ENCODE results near the gene B4GALT3. TPM values are rescaled to one million over a fixed set of nuclear protein-coding genes. Genes with fewer than 3 reads are reported as not detected.
"Not testable (repeated sequence)": the region's sequence is repeated elsewhere in the genome, so short reads cannot be mapped to it uniquely, and the experiment has no call there.

B4GALT3 gene
- polyA plus RNA-seq (ENCODE audit: insufficient read length in 4 of 4): 10 to 100 TPM; 36.7 to 49.3 (median 41.3) TPM

DNA sequence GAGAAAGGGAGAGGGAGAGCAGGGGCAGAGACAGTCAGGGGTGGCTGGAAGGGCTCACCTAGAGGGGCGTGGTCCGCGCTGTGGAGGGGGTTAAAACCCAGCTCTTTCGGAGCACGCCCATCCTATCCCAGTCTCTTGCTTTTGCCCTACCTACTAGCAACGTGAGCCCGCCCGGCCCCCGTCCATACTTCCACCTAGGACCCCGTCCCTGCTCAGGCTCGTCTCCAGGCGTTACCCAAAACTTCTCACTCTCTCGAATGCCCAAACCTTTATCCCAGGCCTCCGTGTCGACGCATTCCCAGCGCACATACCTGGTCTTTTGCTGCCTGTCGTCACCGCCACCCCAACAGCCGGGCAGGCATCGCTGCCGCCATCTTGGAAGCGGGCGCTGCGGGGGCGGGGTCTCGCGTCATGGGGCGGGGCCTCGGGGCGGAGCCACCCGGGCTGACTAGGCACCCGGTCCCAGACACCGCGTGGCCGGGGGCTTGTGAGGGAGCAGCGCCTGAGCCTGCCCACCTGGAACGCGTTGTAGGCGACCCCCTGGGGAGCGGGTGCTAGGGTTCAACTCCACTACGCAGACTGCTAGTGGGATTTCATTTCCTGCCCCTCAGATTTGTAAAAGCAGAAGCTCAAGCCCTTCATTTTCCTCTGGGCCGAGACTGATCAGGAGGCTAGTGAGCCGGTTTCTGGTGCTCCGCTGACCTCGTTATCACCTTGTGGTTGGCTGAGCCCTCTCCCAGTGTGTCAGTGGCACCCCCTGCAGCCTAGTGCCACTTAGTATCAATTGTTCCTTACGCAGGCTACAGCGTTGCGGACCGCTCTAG, at the start of gene B4GALT3:
Gene B4GALT3 (minus strand): TSS at position 396 of the 824 bp plus-strand sequence. CDS start 1,447 bp downstream, outside the sequence.
- peak in 3 of 4 donors; percentile 75 to 78 (median 76) for DNase-seq (ENCODE audit: low read depth in 4 of 4, low spot score in 2 of 4)

DNA sequence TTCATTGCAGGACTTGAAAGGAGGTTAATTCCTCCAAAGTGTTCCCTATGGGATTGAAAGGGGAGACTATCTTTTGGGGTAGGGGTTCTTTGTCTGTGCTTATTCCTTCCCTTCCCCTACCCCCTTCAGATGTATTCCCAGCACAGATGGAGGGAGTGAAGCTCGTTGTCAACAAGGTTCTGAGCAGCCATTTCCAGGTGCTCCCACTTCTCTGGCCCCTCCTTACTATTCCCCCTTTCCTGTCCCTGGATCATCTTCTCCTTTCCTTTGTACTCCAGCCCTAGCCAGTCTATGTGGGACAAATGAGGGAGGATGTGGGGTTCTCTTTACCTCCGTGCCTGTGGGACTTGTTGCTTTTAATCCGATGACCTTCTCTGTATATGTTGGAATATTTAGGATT, 49.5 kb upstream of the B4GALT3 start:
- DNase-seq (ENCODE audit: low read depth in 4 of 4, low spot score in 2 of 4): no peak

DNA sequence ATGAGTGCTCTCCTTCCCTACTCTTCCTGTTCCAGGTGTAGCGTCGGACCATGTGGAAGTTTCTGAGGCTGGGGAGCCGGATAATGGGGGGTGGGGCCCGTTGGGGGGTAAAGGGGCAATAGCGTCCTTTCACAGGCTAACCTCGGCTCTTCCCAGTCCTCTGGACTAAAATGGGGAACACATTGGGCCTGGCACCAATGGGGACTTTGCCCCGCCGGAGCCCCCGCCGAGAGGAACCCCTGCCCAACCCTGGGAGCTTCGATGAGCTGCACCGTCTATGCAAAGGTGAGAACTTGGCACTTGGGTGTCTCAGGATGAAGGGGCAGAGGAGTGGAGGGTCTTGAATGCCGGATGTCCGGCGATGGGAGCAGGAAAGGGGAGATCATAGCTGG, 49.0 kb upstream of the B4GALT3 start:
- DNase-seq (ENCODE audit: low read depth in 4 of 4, low spot score in 2 of 4): no peak

DNA sequence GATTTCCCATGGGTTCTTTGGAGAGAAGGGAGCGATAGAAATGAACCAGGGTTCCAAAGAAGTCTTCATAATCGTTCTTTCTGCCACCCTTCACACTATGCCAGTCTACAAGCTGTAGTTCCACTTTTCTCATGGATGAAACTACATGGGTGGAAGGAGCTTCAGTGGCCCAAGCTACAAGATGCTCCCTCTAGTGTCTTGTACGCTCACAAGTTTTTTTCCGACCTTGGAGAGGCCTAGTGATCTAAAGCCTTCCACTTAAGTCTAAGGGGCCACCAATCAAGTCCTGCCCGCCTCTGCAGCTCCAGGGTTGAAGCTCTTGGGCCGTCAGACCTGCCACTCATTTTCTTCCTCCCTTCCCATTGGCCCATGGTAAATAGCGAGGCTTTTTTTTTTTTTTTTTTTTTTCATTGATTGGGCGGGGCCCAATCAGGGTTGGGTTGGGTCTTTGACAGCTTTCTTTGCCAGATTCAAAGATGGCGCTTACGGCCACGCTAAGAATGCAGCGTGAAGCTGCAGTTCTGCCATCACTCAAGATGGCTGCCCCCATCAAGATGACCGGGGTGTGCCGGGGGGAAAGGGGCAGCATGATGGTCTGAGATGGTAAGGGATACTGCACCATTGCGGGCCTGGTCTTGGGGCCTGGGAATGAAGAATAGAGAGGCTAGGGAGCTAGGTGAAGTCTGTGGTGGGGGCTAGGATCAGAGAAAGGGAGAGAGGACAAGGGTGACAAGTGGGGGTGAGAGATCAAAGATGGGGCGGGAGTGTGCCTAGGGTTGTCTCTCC, 48.4 kb upstream of the B4GALT3 start, which contains the start of gene TOMM40L:
Gene TOMM40L (plus strand): TSS at position 527 of the 786 bp plus-strand sequence. CDS start 430 bp downstream, outside the sequence.
- DNase-seq (ENCODE audit: low read depth in 4 of 4, low spot score in 2 of 4): peak; percentile 85 to 95 (median 89)

DNA sequence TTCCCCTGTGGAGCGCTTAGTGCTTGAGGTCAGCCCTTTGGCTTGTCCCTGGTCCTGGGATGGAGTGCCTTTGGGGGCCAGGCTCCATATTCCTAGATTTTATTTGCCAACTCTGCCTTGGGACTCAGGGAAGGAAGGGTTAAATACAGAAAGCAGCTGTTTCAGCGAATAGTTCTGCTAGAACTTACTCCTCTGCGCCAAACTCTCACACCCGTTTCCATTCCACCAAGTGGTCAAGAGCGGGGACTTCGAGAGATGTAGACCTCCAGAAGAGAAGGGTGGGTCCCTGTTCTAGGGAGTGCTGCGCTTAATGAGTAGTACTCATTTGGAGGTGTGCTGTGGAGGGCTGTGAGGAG, 47.8 kb upstream of the B4GALT3 start:
- no peak for DNase-seq (ENCODE audit: low read depth in 4 of 4, low spot score in 2 of 4)

DNA sequence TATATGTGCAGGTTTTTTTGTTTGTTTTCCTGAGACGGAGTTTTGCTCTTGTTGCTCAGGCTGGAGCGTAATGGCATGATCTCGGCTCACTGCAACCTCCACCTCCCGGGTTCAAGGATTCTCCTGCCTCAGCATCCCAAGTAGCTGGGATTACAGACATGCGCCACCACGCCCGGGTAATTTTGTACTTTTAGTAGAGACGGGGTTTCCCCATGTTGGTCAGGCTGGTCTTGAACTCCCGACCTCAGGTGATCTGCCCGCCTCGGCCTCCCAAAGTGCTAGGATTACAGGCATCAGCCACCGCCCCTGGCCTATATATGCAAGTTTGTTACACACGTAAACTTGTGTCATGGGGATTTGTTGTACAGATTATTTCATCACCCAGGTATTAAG, 47.4 kb upstream of the B4GALT3 start:
- not testable (repeated sequence) for DNase-seq (ENCODE audit: low read depth in 4 of 4, low spot score in 2 of 4)

DNA sequence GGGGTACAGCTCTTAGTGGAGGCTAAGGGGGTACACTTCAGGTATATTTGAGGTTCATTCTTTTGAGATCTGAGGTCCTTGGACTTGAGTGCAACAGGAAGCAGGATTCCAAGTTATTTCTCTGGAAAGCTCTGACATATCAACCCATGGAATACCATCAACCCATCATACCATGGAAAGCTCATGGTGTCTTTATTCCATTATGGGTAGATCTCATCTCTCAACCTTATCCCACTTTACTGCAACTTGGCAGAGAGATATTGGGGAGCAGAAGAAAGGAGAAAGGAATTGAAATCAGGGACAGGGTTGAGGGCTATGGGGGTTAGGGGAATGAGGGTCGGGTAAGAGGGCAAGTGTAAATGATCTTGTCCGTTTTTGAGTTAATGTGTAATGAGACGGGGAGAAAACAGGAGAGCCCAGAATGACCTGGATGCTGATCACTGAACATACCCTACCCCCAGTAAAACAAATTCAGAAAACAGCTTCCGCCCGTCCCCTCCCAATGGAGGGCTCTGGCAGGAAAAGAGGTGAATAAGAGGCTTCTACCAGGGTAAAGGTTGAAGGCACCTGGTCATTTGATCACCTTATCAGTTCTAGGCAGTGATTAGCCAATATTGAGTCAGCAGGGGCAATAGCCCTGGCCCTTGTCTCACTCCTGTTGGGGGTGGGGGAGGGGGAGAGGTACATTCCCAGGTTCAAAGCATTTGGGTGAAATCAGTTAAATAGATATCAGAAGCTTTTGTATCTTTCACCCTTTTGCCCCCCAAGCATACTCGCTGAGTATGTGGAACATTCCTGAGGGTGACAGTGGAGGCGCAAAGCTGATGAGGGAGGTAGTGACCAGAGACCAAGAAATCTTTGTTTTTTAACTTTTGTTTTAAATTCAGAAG, 46.7 kb upstream of the B4GALT3 start:
- no peak for DNase-seq (ENCODE audit: low read depth in 4 of 4, low spot score in 2 of 4)

DNA sequence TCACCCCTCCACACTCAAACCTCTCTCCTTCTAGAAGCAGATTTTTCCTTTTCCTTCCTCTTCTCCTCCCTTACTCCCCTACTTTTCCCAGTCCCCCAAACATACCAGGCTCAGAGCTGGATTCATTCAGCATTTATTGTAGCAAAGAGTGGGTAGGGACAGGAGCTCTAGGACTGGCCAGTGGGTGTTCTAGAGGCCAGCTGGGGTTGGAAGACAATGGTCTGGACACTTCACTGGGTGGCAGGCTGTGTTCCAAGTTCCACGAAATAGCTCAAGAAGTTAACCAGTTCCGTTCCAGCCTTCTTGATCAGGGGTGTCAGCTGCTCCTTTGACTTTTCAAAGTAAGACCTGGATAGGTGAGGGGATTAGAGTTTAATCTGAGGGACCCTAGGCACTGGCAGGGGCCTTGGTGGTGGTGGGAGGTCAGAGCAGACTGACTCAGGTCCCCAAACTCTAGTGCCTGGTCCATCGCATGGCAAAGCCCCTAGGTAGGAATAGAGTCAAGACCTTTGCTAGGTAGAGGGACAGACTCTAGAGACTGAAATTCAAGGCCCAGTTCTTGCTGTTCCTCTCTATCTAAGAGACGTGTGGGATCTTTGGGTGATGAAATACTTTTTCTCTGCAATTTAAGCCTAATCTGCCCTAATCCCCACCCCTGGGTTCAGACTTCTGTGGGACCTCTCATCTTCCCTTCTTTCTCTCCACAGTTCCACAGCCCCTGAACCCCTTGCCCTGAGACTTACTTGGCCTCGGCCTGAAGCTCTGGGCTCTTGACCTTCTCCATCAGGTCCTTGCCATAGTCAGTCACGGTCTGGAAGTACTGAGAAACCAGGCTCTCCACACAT, 45.1 kb upstream of the B4GALT3 start:
- no peak for DNase-seq (ENCODE audit: low read depth in 4 of 4, low spot score in 2 of 4)

DNA sequence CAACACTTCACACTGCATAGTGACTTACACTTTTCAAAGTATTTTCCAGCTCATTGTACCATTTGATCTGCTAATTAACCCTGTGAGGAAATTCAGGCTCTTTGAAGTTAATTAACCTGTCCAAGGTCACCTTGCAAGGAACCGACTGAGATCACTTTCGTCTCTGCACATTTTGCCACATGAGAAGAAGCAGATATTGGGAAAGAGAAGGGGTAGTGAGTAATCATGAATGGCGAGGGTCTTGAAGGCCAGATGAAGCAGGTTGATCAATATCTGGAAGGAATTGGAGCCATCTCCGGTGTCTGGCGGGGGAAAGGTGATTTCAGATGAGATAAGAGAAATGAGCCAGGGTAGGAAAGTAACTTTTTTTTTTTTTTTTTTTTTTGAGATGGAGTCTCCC, 42.7 kb upstream of the B4GALT3 start:
- no peak for DNase-seq (ENCODE audit: low read depth in 4 of 4, low spot score in 2 of 4)

DNA sequence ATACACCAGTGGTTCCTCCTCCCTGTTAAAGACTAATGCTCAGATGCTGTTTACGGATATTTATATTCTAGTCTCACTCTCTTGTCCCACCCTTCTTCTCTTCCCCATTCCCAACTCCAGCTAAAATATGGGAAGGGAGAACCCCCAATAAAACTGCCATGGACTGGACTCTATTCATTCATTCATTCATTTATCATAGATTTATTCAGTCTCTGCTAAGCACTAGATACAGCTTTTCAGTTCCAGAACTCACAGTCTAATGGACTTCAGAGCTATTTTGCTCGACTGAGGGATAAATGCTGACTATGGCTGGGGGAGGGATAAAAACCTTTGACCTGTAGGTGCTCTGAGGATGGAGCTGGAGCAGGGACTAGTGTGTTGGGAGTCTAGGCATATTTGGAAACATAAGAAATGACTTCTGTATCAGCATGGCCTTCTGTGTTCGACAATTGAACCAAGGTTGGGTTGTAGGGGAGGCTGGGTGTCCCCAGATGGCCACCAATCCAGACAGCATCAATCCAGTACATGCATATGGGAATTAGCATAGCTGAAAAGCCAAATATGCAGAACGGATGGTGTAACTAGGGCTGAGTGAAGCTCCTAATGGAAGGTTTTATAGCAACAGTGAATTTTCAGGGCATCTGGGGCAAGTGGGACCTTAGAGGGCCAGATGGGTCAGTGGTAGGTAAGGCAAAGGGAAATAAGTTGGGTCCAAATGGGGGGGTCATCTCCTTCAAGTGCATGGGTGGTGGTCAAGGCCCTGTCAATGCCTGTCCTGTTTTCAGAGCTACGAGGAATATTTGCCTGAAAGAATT, 42.0 kb upstream of the B4GALT3 start:
- DNase-seq (ENCODE audit: low read depth in 4 of 4, low spot score in 2 of 4): no peak

DNA sequence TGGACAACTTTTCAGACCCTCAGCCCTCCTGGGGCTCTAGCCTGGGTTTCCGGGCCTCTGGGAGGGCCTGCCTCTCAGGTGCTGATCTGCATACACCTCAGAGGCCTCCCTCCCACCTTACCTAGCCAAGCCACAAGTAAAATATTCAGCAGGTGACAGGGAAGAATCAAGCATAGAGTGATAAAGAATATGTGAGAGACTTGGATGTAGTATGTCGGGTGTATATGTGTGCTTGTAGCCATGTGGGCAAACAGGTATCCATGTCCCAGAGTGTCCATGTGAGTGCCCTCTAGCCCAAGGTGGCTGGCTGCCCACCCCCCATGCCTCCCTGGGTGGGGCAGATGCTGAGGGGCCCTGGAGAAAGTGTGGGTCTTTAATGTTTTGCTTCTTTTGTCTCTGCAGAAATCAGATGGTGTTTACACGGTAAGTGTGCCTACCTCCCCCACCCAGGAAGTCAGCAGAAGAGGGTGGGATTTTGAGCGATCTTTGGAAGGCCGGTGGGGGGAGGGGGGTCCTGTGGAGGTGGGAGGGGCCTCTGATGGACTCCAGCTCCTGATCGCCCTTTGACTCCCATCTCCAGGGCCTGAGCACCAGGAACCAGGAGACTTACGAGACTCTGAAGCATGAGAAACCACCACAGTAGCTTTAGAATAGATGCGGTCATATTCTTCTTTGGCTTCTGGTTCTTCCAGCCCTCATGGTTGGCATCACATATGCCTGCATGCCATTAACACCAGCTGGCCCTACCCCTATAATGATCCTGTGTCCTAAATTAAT, 41.2 kb upstream of the B4GALT3 start:
- DNase-seq (ENCODE audit: low read depth in 4 of 4, low spot score in 2 of 4): no peak

DNA sequence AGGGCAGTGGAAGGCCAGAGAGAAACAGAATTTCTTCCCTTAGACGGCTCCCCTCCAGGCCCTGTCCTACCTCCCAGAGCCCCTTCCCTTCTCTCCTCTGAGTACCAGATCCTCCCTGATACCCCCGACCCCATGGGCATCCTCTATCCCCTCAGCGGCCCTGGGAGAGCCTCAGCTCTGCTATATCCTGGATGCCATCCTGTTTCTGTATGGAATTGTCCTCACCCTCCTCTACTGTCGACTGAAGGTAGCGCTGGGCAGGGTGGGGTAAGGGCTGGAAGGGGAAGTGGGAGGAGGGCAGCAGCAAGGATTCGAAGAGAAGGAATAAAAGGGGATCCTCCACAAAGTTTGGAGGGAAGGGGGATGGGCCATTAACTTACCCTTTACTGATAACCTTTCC, 40.5 kb upstream of the B4GALT3 start:
- DNase-seq (ENCODE audit: low read depth in 4 of 4, low spot score in 2 of 4): no peak

DNA sequence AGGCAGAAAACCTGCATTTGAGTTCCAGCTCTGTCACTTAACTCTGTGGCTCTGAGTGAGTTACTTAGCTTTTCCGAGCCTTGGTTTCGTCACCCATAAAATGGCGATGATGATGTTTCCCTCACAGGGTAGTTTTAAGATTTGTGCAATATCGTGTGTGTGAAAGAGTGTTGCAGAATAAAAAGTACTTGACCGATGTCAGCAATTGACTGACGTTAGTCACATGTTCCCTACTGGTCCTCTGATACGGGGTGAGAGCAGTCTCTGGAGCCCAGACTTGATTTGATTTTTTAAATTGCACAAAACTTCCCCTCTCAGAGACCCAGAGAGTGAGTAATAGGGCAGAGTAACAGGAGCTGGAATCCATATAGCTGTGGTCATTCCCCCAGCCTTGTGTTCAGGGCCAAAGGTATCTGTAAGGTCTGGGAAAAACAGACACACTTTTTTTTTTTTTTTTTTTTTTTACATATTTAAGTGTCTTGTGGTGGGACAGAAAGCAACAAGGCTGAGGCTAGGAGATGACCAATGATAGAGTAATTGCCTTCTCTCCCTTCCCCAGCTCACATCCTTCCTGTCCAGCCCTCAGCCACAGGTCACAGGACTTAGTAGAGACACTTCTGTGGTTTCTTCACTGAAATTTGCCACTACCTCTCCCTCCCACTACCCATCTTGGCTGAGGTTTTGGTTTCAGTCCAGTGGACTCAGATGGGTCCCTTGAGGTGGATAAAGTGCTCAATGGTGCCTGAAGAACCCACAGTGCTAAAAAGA, 39.8 kb upstream of the B4GALT3 start:
- DNase-seq (ENCODE audit: low read depth in 4 of 4, low spot score in 2 of 4): no peak

DNA sequence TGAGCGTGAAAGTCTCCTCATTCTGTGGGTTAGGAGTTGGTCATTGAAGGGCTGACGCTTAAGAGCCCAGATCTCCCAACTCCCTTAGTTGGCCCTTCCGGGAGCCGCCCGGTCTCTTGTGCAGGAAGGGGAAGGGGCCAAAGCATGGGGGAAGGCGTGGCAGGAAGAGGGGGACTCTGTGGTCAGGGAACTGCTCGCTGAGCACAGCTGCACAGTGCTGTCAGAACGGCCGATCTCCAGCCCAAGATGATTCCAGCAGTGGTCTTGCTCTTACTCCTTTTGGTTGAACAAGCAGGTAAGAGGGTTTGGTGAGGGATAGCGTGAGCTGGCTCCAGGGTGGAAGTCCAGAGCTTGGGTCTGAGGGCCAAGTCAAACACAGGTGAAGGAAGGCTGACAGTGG, 37.8 kb upstream of the B4GALT3 start, which contains the start of gene FCER1G:
Gene FCER1G (plus strand): TSS at position 220 of the 400 bp plus-strand sequence. CDS start 27 bp downstream, at position 247.
- DNase-seq (ENCODE audit: low read depth in 4 of 4, low spot score in 2 of 4): no peak

DNA sequence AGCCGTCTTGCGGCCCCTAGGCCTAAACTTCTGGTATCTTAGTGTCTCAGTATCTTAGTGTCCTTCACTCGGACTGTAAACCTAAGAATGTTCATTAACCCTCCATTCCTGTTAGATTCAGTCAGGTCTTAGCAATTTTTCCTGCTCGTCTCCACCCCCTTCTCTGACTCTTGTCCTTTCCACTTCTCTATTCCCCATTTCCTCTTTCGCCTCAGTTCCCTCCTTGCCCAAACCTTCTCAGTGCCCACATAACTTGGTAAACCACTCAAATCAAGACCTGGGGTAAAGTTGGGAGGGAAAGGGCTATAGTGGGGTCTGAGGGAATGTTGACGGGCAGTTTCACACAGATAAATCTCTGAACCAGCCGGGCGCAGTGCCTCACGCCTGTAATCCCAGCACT, 37.1 kb upstream of the B4GALT3 start:
- no peak for DNase-seq (ENCODE audit: low read depth in 4 of 4, low spot score in 2 of 4)

DNA sequence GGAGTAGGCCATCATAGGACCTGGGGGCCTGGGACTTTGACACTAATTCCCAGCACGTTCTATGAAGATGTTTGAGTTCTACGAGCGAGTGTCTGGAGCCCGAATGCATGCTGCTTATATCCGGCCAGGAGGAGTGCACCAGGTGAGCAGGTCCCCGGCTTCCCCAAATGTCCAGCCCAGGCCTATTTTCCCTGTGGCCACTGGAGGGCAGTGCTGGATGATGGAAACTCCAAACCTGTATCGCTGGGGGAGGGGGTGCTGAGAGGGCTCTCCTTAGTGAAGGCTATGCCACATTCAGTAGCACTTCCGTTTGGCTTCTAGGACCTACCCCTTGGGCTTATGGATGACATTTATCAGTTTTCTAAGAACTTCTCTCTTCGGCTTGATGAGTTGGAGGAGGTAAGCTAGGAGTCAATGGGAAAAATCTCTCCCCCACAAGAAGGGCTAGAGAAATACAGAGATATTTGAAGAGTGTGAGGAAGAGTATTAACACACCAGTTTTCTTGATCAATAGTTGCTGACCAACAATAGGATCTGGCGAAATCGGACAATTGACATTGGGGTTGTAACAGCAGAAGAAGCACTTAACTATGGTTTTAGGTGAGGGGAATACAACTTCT, 32.6 kb upstream of the B4GALT3 start:
- peak in 1 of 4 donors; percentile 68 for DNase-seq (ENCODE audit: low read depth in 4 of 4, low spot score in 2 of 4)

DNA sequence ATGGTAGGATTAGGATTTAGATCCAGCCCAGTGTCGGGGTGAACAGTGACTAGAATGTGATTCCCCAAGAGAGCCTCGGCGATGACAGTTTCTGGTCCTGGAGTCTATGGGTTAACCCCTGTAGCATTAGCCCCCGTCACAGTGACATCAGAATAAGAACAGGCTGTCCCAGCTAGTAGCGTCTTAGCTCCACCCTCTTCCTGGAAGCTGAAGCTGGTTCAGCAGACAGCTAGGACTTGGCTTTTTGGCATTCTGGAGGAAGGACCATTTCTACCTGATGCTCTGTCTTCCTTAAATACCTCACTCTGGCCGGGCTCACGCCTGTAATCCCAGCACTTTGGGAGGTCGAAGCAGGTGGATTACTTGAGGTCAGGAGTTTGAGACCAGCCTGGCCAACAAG, 29.9 kb upstream of the B4GALT3 start:
- no peak for DNase-seq (ENCODE audit: low read depth in 4 of 4, low spot score in 2 of 4)

Data from left renal cortex interstitium (tissue), 4 donors.